ENCODE measurements around the gene PRSS53.

The PRSS53 gene

DNA sequence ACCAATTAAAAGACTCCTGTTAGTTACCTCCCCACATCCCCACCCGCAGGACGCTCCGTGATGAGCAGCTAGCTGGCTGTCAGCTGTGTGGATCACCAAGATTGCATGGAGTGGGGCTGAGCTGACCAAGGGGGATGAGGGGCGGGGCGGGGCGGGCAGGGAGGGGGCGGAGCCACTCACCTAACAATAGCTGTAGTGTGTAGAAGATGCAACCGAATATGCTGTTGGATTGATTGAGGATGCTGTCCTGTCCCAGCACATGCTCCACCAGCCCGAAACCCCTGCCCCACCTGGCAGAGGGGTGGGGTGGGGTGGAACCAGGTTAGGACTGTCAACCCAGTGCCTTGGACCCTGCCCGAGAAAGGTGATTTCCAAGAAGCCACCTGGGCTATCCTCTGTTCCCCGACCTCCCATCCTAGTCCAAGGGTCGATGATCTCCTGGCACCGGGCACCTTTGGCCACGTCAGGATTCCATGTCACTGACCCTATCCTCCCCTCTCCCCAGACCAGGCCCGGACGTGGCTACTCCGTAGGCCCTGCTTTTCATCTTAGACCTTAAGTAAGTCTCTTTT lies 4.5 kb upstream of the PRSS53 start:
- DNase-seq (ENCODE audit: low spot score) = peak; percentile 59

- peak; percentile 33 for DNase-seq (ENCODE audit: low spot score)
Measured at GRCh38 chr16:31092330-31092729, 3.6 kb upstream of the PRSS53 start.

DNA sequence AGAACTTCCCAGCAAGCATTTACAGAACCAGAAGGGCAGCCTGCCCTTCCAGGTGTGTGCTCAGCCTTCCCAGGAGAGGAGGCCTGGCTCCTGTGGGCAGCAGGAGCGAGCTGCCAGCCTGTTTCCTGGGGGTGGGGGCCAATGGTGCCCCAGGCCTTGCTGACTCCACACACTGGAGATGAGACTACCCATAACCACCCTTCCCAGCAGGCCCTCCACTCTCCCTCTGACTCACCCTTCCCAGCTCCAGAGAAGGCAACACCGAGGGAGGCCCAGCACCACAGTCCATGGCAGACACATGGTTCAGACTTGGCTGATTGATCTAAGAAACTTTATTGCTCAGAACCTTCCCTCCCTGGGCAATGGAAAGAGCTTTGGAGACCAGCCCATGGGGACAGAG lies 1.8 kb upstream of the PRSS53 start:
- DNase-seq (ENCODE audit: low spot score) = peak; percentile 34

DNA sequence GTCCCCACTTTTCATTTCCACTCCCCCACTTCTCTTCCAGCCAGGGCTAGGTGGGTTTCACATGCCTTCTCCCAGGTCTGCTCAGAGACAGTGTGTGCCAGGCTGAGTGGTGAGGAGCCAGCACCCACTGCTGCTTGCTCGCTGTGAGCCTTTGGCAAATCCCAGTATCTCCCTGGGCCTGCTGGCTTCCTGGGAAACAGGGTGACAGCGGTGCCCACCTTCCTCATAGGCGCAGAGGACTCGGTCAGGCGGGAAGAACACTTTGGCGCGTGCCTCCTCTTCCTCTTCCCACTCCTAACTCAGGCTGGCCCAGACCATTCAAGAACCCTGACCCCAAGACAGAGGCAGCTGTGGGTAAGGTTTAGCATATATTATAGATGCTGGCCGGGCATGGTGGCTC lies 456 bp upstream of the PRSS53 start:
- no peak for DNase-seq (ENCODE audit: low spot score)

GRCh38 chr16:31087971-31088370 lies 772 bp downstream of the PRSS53 start:
- DNase-seq (ENCODE audit: low spot score) = no peak

- DNase-seq (ENCODE audit: low spot score) = no peak
Measured at GRCh38 chr16:31087481-31087880, 1.3 kb downstream of the PRSS53 start.

GRCh38 chr16:31086629-31086906 lies 2.2 kb downstream of the PRSS53 start:
- no peak for DNase-seq (ENCODE audit: low spot score)

DNA sequence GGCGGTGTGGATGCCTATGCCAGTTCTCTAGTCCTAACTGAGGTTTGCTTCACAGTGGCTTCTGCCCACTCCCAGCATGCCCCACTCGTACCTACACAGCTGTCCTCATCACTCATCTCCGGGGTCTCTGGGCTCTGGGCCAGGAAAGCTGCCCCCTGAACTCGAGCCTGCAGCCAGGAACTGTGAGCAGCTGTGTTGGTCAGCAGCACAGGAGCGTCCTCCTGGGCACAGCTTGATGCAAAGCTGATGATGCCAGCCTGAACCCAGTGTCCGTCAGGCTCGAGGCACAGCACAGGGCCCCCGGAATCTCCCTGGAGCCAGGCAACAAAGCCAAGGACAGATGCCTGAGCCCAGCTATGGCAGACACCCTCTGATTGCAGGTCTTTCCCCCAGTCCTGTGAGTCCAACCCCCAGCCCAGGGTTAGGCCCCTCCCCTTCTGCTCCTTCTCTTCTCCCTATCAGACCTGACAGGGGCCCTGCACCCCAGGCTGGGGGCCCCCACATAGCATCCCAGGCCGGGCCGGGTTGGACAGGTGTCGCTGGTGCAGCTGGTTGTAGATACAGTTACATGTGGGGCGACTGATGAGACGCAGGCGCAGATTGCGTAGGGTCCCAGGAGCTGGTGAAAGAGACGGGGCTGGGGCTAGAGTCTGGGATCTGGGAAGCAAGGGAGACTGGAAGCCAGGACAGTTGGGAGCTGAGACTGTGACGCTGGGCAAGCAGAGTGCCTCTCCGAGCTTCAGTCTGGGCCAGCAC lies 2.7 kb downstream of the PRSS53 start:
- DNase-seq (ENCODE audit: low spot score) = no peak

- no peak for DNase-seq (ENCODE audit: low spot score)
Measured at GRCh38 chr16:31085411-31085810, 3.3 kb downstream of the PRSS53 start.

GRCh38 chr16:31084584-31085302 lies 4.0 kb downstream of the PRSS53 start:
- DNase-seq (ENCODE audit: low spot score) = no peak

DNA sequence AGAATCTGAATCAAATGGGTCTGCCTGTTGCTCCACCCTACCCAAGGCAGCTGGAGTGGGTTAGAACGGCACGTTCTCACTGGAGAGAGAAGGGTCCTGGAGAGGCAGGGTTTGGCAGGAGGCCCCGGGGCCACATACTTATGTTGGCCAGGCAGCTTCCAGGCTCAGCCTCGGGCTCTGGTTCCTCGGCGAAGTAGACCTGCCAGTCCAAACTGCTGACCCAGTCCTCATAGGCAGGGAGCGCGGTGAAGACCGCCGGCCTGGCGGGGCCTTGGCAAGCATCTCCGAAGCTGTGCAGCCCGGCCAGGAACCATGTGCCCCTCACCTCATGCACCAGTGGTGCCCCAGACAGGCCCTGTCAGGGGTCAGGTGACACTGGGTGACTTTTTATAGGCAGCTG lies 4.8 kb downstream of the PRSS53 start:
- DNase-seq (ENCODE audit: low spot score) = no peak

GRCh38 chr16:31083556-31083955 lies 5.2 kb downstream of the PRSS53 start:
- no peak for DNase-seq (ENCODE audit: low spot score)

- no peak for DNase-seq (ENCODE audit: low spot score)
Measured at GRCh38 chr16:31083081-31083480, 5.7 kb downstream of the PRSS53 start.

DNA sequence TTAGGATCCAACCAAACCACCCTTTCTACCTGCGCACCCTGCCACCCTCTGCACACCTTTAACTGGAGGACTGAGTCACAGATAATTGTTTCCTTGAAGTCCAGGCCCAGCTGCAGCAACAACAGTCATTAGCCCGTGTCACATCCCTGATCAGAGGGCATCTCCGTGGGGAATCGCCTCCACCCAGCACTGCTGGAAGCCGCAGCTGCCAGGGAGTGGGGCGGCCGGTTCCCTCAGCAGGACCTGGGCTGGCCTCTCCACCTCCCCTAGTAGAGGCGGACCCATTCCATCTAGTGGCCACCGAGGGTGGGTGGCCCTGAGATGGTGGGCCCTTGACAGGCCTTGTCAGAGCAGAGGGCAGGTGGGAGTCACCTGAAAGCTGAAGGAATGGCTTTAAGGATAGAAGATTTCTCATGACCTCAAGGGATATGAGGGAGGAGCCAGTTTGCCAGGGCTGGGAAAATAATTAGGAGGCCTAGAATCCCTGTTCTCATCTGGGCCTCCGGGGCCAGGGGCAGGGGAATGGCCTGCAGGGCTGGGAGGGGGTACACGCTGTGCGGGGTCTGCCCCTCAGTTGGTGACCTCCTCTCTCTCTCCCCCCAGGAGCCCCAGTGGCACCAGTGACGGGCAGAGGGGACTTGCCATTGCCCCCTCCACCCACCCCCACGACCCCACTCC lies 6.2 kb downstream of the PRSS53 start:
- DNase-seq (ENCODE audit: low spot score) = no peak

GRCh38 chr16:31081428-31082351 lies 7.1 kb downstream of the PRSS53 start:
- no peak for DNase-seq (ENCODE audit: low spot score)

DNA sequence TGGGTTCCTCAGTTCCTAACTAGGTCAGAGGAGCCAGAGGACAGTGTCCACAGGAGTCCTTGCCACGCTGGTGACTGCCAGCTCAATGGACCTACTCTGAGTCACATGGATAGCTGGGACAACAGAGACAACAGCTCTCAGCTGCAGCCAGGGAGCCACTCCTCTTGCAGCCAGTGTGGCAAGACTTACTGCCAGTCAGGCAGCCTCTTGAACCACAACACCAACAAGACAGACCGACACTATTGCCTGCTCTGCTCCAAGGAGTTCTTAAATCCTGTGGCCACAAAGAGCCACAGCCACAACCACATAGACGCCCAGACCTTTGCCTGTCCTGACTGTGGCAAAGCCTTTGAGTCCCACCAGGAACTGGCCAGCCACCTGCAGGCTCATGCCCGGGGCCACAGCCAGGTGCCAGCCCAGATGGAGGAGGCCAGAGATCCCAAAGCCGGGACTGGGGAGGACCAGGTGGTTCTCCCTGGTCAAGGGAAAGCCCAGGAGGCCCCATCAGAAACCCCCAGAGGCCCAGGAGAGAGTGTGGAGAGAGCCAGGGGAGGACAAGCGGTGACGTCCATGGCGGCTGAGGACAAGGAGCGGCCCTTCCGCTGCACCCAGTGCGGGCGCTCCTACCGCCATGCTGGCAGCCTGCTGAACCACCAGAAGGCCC lies 7.9 kb downstream of the PRSS53 start:
- DNase-seq (ENCODE audit: low spot score) = no peak

GRCh38 chr16:31080035-31080629 lies 8.6 kb downstream of the PRSS53 start:
- no peak for DNase-seq (ENCODE audit: low spot score)

- no peak for DNase-seq (ENCODE audit: low spot score)
Measured at GRCh38 chr16:31079342-31079944, 9.3 kb downstream of the PRSS53 start.

- no peak for DNase-seq (ENCODE audit: low spot score)
Measured at GRCh38 chr16:31078597-31079341, 10.0 kb downstream of the PRSS53 start.

All from GM03348 (cell line).